ENCODE results near the gene PTPRA. TPM values are rescaled to one million over a fixed set of nuclear protein-coding genes. Genes with fewer than 3 reads are reported as not detected.

PTPRA gene
- total RNA-seq, 4 donors from 2014 or later, result 49.2 to 80.8 (median 60.4) TPM

DNA sequence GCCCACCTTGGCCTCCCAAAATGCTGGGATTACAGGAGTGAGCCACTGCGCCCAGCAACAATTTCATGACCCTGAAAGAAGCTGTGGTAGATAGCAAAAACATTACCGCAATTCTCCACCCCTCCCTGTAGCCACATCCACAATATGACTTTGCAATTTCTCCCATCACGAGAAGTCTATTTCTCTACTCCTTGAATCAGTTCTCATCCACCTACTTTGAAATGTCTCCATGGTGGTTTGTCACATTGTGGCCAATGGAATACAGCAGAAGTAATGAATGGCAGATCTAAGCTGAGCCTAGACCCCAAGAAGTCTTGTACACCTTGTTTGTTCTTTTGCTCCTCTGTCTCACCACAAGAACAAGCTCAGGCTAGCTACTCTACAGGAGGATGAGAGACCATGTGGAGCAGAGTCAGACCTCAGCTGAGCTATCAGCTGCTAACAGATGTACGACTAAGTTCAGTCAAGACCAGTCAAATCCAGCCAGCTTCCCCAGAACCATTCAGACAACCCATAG is 204.4 kb downstream of the PTPRA start:
- Histone ChIP-seq H3K4me3 (no peak overlapping the region), H3K27me3 (peaks cover 0 to 64% (median 11%) of the 10 kb centered on the region in 4 donors), H3K36me3 (no peaks in the 10 kb centered on the region), H3K27ac (replicated peaks in 1 of 4) (no peak overlapping the region), H3K9me3 (no peaks in the 10 kb centered on the region), H3K4me1 (peaks cover 14 to 18% (median 16%) of the 10 kb centered on the region in 4 donors)
- WGBS, result 68% methylated on average over 4 of the region's 4 CpGs
- DNase-seq (ENCODE audit: extremely low spot score), result no peak
- TF ChIP-seq POLR2AphosphoS5 (IDR thresholded peaks at IDR 0.05) (no peak), EP300 (IDR thresholded peaks at IDR 0.05) (no peak), POLR2A (IDR thresholded peaks at IDR 0.05; ENCODE audit: low read depth) (no peak)
- TF ChIP-seq, protein P1, sequence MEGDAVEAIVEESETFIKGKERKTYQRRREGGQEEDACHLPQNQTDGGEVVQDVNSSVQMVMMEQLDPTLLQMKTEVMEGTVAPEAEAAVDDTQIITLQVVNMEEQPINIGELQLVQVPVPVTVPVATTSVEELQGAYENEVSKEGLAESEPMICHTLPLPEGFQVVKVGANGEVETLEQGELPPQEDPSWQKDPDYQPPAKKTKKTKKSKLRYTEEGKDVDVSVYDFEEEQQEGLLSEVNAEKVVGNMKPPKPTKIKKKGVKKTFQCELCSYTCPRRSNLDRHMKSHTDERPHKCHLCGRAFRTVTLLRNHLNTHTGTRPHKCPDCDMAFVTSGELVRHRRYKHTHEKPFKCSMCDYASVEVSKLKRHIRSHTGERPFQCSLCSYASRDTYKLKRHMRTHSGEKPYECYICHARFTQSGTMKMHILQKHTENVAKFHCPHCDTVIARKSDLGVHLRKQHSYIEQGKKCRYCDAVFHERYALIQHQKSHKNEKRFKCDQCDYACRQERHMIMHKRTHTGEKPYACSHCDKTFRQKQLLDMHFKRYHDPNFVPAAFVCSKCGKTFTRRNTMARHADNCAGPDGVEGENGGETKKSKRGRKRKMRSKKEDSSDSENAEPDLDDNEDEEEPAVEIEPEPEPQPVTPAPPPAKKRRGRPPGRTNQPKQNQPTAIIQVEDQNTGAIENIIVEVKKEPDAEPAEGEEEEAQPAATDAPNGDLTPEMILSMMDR (IDR thresholded peaks at IDR 0.05), result no peak
- intact Hi-C loops (cut with DNase I), result no loop called here

DNA sequence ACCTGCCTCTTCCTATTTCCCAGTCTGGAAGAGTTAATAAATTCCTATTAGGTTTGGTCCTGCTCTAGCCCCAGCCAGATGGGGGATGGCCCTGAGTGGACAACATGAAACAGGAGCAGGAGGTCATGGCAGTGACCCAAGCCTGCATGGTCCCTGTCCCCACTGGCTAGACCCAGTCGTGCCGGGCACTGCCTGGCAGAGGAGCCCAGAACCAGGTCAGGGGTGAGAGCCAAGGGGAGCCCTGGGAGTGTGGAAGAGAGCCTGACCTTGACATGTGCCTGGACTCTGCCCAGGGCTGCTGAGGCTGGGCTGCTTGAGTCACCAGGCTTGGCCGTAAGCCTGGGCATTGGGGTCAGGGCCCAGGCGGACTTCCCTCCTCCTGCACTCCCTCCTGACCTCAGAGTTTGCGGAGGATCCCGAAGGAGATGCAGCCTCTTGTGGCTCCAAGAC is 207.7 kb downstream of the PTPRA start:
- H3K4me3 ChIP-seq, result no peak overlapping the region
- no peak for TF ChIP-seq POLR2AphosphoS5 (IDR thresholded peaks at IDR 0.05)
- TF ChIP-seq, protein P1 (IDR thresholded peaks at IDR 0.05), result no peak
- no peak for TF ChIP-seq EP300 (IDR thresholded peaks at IDR 0.05)
- no peak for TF ChIP-seq POLR2A (IDR thresholded peaks at IDR 0.05; ENCODE audit: low read depth)
- WGBS, result 62% methylated on average over 4 of the region's 6 CpGs
- H3K36me3 ChIP-seq, result no peaks in the 10 kb centered on the region
- H3K4me1 ChIP-seq, result peaks cover 19 to 29% (median 25%) of the 10 kb centered on the region in 4 donors
- H3K27ac ChIP-seq (replicated peaks in 1 of 4), result no peak overlapping the region
- DNase-seq (ENCODE audit: extremely low spot score), result no peak
- H3K9me3 ChIP-seq, result no peaks in the 10 kb centered on the region
- peaks cover 0 to 72% (median 22%) of the 10 kb centered on the region in 4 donors for H3K27me3 ChIP-seq
- intact Hi-C loops (cut with DNase I), result no loop called here

DNA sequence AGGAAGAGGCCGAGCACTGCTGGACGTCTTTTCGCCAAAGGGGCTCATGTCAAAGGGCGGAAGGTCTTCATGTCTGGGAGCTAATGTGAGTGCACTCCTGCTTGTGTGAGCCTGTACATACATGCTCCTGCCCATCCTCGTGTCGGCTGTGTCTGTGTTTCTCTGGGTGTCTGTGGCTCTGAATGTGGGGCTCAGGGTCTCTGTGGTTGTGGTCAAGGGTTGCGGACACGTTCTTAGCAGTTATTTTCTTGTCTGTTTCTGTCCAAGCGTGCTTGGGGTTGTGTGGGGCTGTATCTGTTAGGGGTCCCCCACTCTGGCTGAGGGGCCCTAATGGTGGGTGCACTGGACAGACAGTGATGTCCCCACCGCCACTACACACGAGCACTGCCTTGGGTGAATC is 208.4 kb downstream of the PTPRA start:
- intact Hi-C loops (cut with DNase I), result no loop called here
- H3K27me3 ChIP-seq, result peaks cover 0 to 67% (median 22%) of the 10 kb centered on the region in 4 donors

DNA sequence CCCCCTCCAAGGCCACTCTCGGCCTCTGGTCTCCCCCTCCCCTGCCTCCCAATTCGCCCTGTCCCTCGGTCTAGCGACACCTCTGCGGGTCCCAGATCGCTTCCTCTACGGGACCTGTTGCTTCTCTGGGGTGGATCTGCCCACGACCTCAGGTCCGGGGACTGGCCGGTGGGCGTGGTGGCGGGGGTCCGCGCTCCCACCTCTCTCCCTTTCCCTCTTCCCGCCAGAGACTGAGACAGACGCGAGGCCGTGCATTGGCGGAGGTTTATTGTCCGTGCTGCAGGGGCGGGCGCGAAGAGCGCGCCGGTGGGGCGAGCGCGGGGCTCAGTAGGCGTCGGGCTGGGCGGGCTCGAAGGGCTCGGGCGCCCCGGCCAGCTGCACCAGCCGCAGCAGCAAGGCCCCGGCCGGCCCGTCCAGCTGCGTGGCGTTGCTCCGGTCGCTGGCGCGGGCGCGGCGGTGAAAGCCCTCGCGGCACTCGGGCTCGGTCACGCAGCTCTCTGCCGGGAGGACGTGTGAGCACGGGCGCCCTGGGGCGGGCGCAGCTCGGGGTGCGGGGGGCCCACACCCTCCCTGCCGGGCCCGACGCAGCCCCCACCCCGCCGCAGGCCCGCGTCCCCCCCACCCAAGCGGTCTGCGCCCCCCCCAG is 209.1 kb downstream of the PTPRA start:
- Histone ChIP-seq H3K4me1 (peaks cover 19 to 29% (median 25%) of the 10 kb centered on the region in 4 donors), H3K4me3 (peak overlapping the region; percentile 41 to 56 (median 45)), H3K9me3 (no peaks in the 10 kb centered on the region), H3K27ac (replicated peaks in 1 of 4) (no peak overlapping the region), H3K36me3 (no peaks in the 10 kb centered on the region), H3K27me3 (peaks cover 0 to 63% (median 22%) of the 10 kb centered on the region in 4 donors)
- 9% methylated on average over 25 of the region's 71 CpGs for WGBS
- intact Hi-C loops (cut with DNase I), result no loop called here
- DNase-seq (ENCODE audit: extremely low spot score), result no peak
- TF ChIP-seq, protein P1 (IDR thresholded peaks at IDR 0.05), result no peak
- TF ChIP-seq EP300 (IDR thresholded peaks at IDR 0.05) (no peak), POLR2A (IDR thresholded peaks at IDR 0.05; ENCODE audit: low read depth) (no peak), POLR2AphosphoS5 (IDR thresholded peaks at IDR 0.05) (no peak)

More for the DNA sequence above, 208.4 kb downstream of the PTPRA start:
- TF ChIP-seq POLR2A (IDR thresholded peaks at IDR 0.05; ENCODE audit: low read depth), result no peak
- no peak for TF ChIP-seq POLR2AphosphoS5 (IDR thresholded peaks at IDR 0.05)
- TF ChIP-seq, protein P1 (IDR thresholded peaks at IDR 0.05), result no peak
- TF ChIP-seq EP300 (IDR thresholded peaks at IDR 0.05), result no peak
- Histone ChIP-seq H3K27ac (replicated peaks in 1 of 4) (no peak overlapping the region), H3K4me1 (peaks cover 19 to 29% (median 25%) of the 10 kb centered on the region in 4 donors), H3K4me3 (no peak overlapping the region), H3K36me3 (no peaks in the 10 kb centered on the region), H3K9me3 (no peaks in the 10 kb centered on the region)
- no peak for DNase-seq (ENCODE audit: extremely low spot score)
- 93% methylated on average over 4 of the region's 11 CpGs for WGBS

Data from esophagus muscularis mucosa (tissue), 4 donors.